HEK293T (cell line): ENCODE measurements around the gene GRIK4.

ENCODE experiments used
- CTCF ChIA-PET: fragments of 350-600 bp; formaldehyde crosslinking; extraction: SDS; loops from one replicate; lab custom pipeline; 2021; ENCODE audit warnings: antibody characterized with exemption, inconsistent platforms; lab: Yijun Ruan, JAX
- POLR2A ChIA-PET: fragments of 350-600 bp; formaldehyde crosslinking; extraction: SDS; loops from one replicate; lab custom pipeline; 2020; ENCODE audit warnings: antibody characterized with exemption, inconsistent platforms; lab: Yijun Ruan, JAX
- DNase-seq: peaks from one replicate; pipeline ENCODE4 v3.0.0; 2012; ENCODE audit warnings: mixed read lengths; ENCODE audit errors: extremely low spot score
- ARNT ChIP-seq: fragments of 450-650 bp; IDR thresholded peaks from 2 replicates; pipeline ENCODE4 v1.6.1; 2017; ENCODE audit warnings: mild to moderate bottlenecking
- BHLHE40 ChIP-seq: fragments of 450-650 bp; IDR thresholded peaks from 2 replicates; pipeline ENCODE4 v1.6.1; 2016; ENCODE audit warnings: mild to moderate bottlenecking, moderate library complexity, borderline replicate concordance
- CTBP1 ChIP-seq: fragments of 450-650 bp; IDR thresholded peaks from 2 replicates; pipeline ENCODE4 v1.6.1; 2016; ENCODE audit warnings: borderline replicate concordance
- ELF4 ChIP-seq: fragments of 450-650 bp; IDR thresholded peaks from 2 replicates; pipeline ENCODE4 v1.6.1; 2017; ENCODE audit warnings: antibody characterized with exemption
- FOXA1 ChIP-seq: fragments of 450-650 bp; IDR thresholded peaks from 2 replicates; pipeline ENCODE4 v1.6.1; 2016; ENCODE audit warnings: mild to moderate bottlenecking
- FOXK2 ChIP-seq: fragments of 450-650 bp; IDR thresholded peaks from 2 replicates; pipeline ENCODE4 v1.6.1; 2016; ENCODE audit warnings: mild to moderate bottlenecking
- FOXM1 ChIP-seq: fragments of 450-650 bp; IDR thresholded peaks from 2 replicates; pipeline ENCODE4 v1.6.1; 2017; ENCODE audit warnings: mild to moderate bottlenecking, borderline replicate concordance
- HDGF ChIP-seq: fragments of 450-650 bp; IDR thresholded peaks from 2 replicates; pipeline ENCODE4 v1.6.1; 2017; ENCODE audit warnings: antibody characterized with exemption, borderline replicate concordance
- L3MBTL2 ChIP-seq: fragments of 450-650 bp; conservative IDR thresholded peaks from 2 replicates; pipeline ENCODE4 v1.6.1; 2016; ENCODE audit warnings: mild to moderate bottlenecking
- LEF1 ChIP-seq: fragments of 450-650 bp; IDR thresholded peaks from 2 replicates; pipeline ENCODE4 v1.6.1; 2017; ENCODE audit warnings: mild to moderate bottlenecking, borderline replicate concordance
- NFRKB ChIP-seq: fragments of 450-650 bp; IDR thresholded peaks from 2 replicates; pipeline ENCODE4 v1.6.1; 2016; ENCODE audit warnings: mild to moderate bottlenecking, moderate library complexity
- PKNOX1 ChIP-seq: fragments of 450-650 bp; IDR thresholded peaks from 2 replicates; pipeline ENCODE4 v1.6.1; 2016
- SP1 ChIP-seq: fragments of 450-650 bp; IDR thresholded peaks from 2 replicates; pipeline ENCODE4 v1.6.1; 2017
- SUZ12 ChIP-seq: fragments of 450-650 bp; IDR thresholded peaks from 2 replicates; pipeline ENCODE4 v1.6.1; 2016; ENCODE audit warnings: mild to moderate bottlenecking
- TARDBP ChIP-seq: fragments of 450-650 bp; IDR thresholded peaks from 2 replicates; pipeline ENCODE4 v1.6.1; 2016
- ZNF384 ChIP-seq: fragments of 450-650 bp; IDR thresholded peaks from 2 replicates; pipeline ENCODE4 v1.6.1; 2016

The GRIK4 gene

GRCh38 chr11:120517390-120517761, 5.8 kb downstream of the GRIK4 start:
- TF ChIP-seq NFRKB: no peak
- TF ChIP-seq LEF1: no peak
- TF ChIP-seq L3MBTL2: no peak
- TF ChIP-seq FOXK2: no peak
- TF ChIP-seq CTBP1: no peak
- TF ChIP-seq TARDBP: no peak
- no peak for TF ChIP-seq ARNT
- TF ChIP-seq SUZ12: no peak
- TF ChIP-seq FOXA1: no peak
- no peak for TF ChIP-seq ZNF384
- CTCF ChIA-PET: interaction anchor here (0.8 kb wide), 1 partner anchor 82 kb away, joined by 3 read pairs; no protein-coding TSS in a partner anchor
- POLR2A ChIA-PET: no interaction called here
- DNase-seq: no peak

DNA sequence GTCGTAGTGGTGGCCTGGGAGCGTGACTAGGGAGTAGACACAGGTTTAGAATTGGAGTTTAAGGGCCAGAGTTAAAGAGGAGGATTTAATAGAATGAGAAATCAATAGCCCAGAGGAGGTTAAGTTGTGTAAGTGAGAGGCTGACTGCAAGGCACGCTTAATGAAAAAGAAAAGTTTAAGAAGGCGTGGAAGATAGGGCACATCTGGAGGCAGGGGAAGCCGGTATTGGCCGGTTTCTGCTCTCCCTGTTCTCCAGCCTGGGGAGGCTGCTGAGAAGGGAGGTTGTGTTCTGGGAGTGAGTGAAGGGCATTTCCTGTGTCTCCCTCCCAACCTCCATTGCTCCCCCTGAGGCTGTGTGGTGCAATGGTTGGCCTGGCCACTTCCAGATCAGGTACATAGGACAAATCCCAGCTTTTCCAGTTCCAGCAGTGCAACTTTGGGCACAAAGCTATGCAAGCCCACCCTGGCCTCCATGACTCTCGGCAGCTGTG, 6.3 kb downstream of the GRIK4 start:
- ChIA-PET POLR2A (no interaction called here), CTCF (interaction anchor here (0.8 kb wide), 1 partner anchor 81 kb away, joined by 3 read pairs; no protein-coding TSS in a partner anchor)
- TF ChIP-seq NFRKB (no peak), BHLHE40 (no peak), CTBP1 (no peak), FOXA1 (no peak), SP1 (no peak), FOXM1 (no peak), HDGF (no peak), SUZ12 (no peak), ZNF384 (no peak), TARDBP (no peak), ELF4 (no peak), PKNOX1 (no peak), LEF1 (no peak), FOXK2 (no peak), L3MBTL2 (no peak), ARNT (no peak)
- no peak for DNase-seq

- CTCF ChIA-PET: interaction anchor here (0.8 kb wide), 1 partner anchor 81 kb away, joined by 3 read pairs; no protein-coding TSS in a partner anchor
- no peak for DNase-seq
- POLR2A ChIA-PET: no interaction called here
- TF ChIP-seq ELF4 (no peak), PKNOX1 (no peak), L3MBTL2 (no peak), LEF1 (no peak), TARDBP (no peak), ARNT (no peak), FOXM1 (no peak), SUZ12 (no peak), SP1 (no peak), CTBP1 (no peak), BHLHE40 (no peak)
Measured at GRCh38 chr11:120518356-120518755, 6.8 kb downstream of the GRIK4 start.

GRCh38 chr11:120519474-120519873, 7.9 kb downstream of the GRIK4 start:
- TF ChIP-seq FOXM1: no peak
- no peak for TF ChIP-seq ARNT
- TF ChIP-seq SUZ12: no peak
- POLR2A ChIA-PET: no interaction called here
- DNase-seq: no peak
- CTCF ChIA-PET: interaction anchor here (0.6 kb wide), 1 partner anchor 297 kb away, joined by 4 read pairs; no protein-coding TSS in a partner anchor

- POLR2A ChIA-PET: no interaction called here
- DNase-seq: no peak
- no peak for TF ChIP-seq FOXK2
- TF ChIP-seq FOXM1: no peak
- TF ChIP-seq SP1: no peak
- no peak for TF ChIP-seq FOXA1
- no peak for TF ChIP-seq HDGF
- TF ChIP-seq BHLHE40: no peak
- TF ChIP-seq ARNT: no peak
- TF ChIP-seq SUZ12: no peak
- no peak for TF ChIP-seq LEF1
- TF ChIP-seq ZNF384: no peak
- no peak for TF ChIP-seq L3MBTL2
- no peak for TF ChIP-seq TARDBP
- CTCF ChIA-PET: no interaction called here
Measured at GRCh38 chr11:120520091-120520822, 8.7 kb downstream of the GRIK4 start.

DNA sequence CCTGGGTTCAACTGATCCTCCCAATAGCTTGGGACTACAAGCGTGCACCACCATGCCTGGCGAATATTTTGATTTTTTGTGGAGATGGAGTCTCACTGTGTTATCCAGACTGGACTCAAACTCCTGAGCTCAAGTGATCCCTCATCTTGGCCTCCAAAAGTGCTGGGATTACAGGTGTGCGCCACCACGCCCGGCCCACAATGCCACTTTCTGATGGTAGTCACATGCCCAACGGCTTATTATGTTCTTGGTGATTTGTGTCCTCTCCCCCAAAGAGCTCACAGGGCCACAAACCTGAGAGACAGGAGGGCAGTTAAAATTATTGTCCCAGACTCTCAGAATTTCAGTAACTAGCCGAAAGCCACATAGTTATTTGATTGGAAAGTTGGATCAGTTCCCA, 9.6 kb downstream of the GRIK4 start:
- POLR2A ChIA-PET: no interaction called here
- DNase-seq: no peak
- CTCF ChIA-PET: no interaction called here
- TF ChIP-seq SUZ12 (no peak), LEF1 (no peak), BHLHE40 (no peak), CTBP1 (no peak), FOXA1 (no peak), SP1 (no peak), FOXK2 (no peak), NFRKB (no peak), L3MBTL2 (no peak), ARNT (no peak), ELF4 (no peak), PKNOX1 (no peak), HDGF (no peak), TARDBP (no peak), FOXM1 (no peak)

DNA sequence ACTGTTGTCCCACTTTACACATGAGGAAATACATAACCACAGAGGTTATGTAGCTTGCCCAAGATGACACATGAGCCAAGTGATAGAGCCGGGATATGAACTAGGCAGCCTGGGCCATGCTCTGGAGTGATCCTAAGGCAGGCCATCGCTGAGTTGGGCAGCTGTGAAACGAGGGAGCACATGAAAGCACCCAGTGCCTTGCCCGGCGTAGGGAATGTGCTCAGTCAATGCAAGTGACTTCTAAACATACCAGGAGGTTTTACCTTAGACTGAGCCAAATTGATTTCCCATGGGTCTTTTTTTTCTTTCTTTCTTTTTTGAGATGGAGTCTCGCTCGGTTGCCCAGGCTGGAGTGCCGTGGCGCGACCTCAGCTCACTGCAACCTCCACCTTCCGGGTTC, 10.5 kb downstream of the GRIK4 start:
- no peak for DNase-seq
- ChIA-PET POLR2A (no interaction called here), CTCF (no interaction called here)
- TF ChIP-seq LEF1 (no peak), FOXK2 (no peak), FOXA1 (no peak), TARDBP (no peak), ARNT (no peak), HDGF (no peak), CTBP1 (no peak), BHLHE40 (no peak), SP1 (no peak), ZNF384 (no peak), NFRKB (no peak), ELF4 (no peak)
